IPS-20b (cell line): Measurements from ENCODE around the gene ICE2.
A peak's percentile ranks its signal among the peaks of the same experiment; 100 is the strongest.

ENCODE experiments used
- H3K27ac ChIP-seq: one replicate; pipeline ENCODE4 v1.5.1; 2013; ENCODE audit warnings: low read length
- H3K27me3 ChIP-seq: 2 replicates; pipeline ENCODE4 v1.6.1; 2013; ENCODE audit warnings: mild to moderate bottlenecking, low read length, inconsistent platforms; ENCODE audit not compliant: insufficient read depth
- H3K36me3 ChIP-seq: 2 replicates; pipeline ENCODE4 v1.6.1; 2013; ENCODE audit warnings: low read depth, mild to moderate bottlenecking, inconsistent platforms, low read length, moderate library complexity; ENCODE audit not compliant: insufficient read depth
- H3K4me1 ChIP-seq: 2 replicates; pipeline ENCODE4 v1.6.1; 2013; ENCODE audit warnings: mild to moderate bottlenecking, control low read depth, inconsistent platforms, low read length, moderate library complexity; ENCODE audit not compliant: insufficient read depth
- H3K4me3 ChIP-seq: 2 replicates; pipeline ENCODE4 v1.5.1; 2013; ENCODE audit warnings: mild to moderate bottlenecking, low read length, inconsistent platforms
- H3K9ac ChIP-seq: 2 replicates; pipeline ENCODE4 v1.6.1; 2013; ENCODE audit warnings: low read depth, mild to moderate bottlenecking, inconsistent platforms, low read length, moderate library complexity
- H3K9me3 ChIP-seq: 2 replicates; pipeline ENCODE4 v1.6.1; 2013; ENCODE audit warnings: mild to moderate bottlenecking, low read depth, low read length, inconsistent platforms; ENCODE audit not compliant: insufficient read depth

ICE2 gene

GRCh38 chr15:60381148-60381788, 97.7 kb downstream of the ICE2 start:
- Histone ChIP-seq H3K9ac (no peak overlapping the region), H3K27me3 (no peaks in the 10 kb centered on the region), H3K4me3 (no peak overlapping the region), H3K9me3 (no peaks in the 10 kb centered on the region), H3K36me3 (peaks cover 15% of the 10 kb centered on the region), H3K27ac (no peak overlapping the region), H3K4me1 (peaks cover 5% of the 10 kb centered on the region; the same call in 1 of the 2 replicates)

- Histone ChIP-seq H3K27ac (no peak overlapping the region), H3K27me3 (no peaks in the 10 kb centered on the region), H3K36me3 (peaks cover 14% of the 10 kb centered on the region), H3K4me3 (no peak overlapping the region), H3K9ac (no peak overlapping the region), H3K9me3 (no peaks in the 10 kb centered on the region), H3K4me1 (peaks cover 15% of the 10 kb centered on the region)
Observed at GRCh38 chr15:60379525-60380274, 99.2 kb downstream of the ICE2 start.

GRCh38 chr15:60379185-60379524, 99.8 kb downstream of the ICE2 start:
- Histone ChIP-seq H3K9me3 (no peaks in the 10 kb centered on the region), H3K36me3 (peaks cover 10% of the 10 kb centered on the region), H3K4me3 (no peak overlapping the region), H3K27ac (no peak overlapping the region), H3K9ac (no peak overlapping the region), H3K27me3 (no peaks in the 10 kb centered on the region), H3K4me1 (peaks cover 20% of the 10 kb centered on the region)

- Histone ChIP-seq H3K4me3 (no peak overlapping the region), H3K4me1 (peaks cover 20% of the 10 kb centered on the region), H3K27me3 (no peaks in the 10 kb centered on the region), H3K9ac (no peak overlapping the region), H3K9me3 (no peaks in the 10 kb centered on the region), H3K27ac (no peak overlapping the region), H3K36me3 (peaks cover 17% of the 10 kb centered on the region)
Observed at GRCh38 chr15:60376677-60377095, 102.3 kb downstream of the ICE2 start.

DNA sequence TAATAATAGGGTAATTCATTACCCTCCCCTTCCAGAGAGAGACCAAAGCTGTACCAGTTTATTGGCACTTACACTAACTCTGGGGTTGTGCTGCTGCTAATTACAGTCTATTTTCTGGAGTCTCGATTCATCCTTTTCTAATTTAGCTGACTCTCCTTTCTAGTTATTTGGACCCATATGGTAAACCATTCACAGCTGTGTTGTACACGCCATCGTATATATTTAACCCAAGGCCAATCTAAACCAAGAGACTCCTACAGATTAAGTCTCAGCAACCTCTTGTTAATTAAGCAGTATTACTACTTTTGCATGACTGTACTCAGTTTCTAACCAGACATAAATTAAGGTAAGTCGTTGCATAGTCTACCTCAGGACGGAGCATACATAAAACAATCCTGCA, 103.6 kb downstream of the ICE2 start:
- H3K4me1 ChIP-seq, result peaks cover 20% of the 10 kb centered on the region
- no peak overlapping the region for H3K27ac ChIP-seq
- H3K9ac ChIP-seq, result no peak overlapping the region
- H3K4me3 ChIP-seq, result no peak overlapping the region
- H3K9me3 ChIP-seq, result no peaks in the 10 kb centered on the region
- H3K27me3 ChIP-seq, result peaks cover 9% of the 10 kb centered on the region
- peaks cover 12% of the 10 kb centered on the region for H3K36me3 ChIP-seq

DNA sequence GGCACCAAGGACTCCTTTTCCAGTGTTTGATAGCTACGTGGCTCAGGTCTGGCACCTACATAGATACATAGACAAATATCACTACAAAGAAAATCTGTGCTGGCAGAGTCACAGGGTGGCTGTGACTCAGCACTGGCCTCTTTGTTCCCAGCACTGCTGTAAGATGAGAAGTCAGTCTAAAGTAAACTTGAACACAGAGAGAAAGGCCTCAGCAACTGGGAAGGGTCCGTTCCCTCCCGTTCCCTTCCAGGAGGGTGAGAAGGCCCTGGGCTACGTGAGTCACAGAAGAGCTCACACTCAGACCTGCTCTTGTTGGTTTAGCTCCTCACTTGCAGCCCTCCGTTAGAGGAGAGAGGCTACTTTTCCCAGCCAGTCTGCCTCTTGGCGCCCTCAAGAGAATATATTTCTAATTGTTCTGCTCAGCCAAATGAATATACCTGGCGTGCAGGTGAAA, 104.3 kb downstream of the ICE2 start:
- Histone ChIP-seq H3K9me3 (no peaks in the 10 kb centered on the region), H3K27me3 (peaks cover 15% of the 10 kb centered on the region), H3K4me1 (peaks cover 20% of the 10 kb centered on the region), H3K27ac (no peak overlapping the region), H3K9ac (peak overlapping the region; percentile 8; the same call in 1 of the 2 replicates), H3K4me3 (no peak overlapping the region), H3K36me3 (peaks cover 12% of the 10 kb centered on the region; the same call in 1 of the 2 replicates)

DNA sequence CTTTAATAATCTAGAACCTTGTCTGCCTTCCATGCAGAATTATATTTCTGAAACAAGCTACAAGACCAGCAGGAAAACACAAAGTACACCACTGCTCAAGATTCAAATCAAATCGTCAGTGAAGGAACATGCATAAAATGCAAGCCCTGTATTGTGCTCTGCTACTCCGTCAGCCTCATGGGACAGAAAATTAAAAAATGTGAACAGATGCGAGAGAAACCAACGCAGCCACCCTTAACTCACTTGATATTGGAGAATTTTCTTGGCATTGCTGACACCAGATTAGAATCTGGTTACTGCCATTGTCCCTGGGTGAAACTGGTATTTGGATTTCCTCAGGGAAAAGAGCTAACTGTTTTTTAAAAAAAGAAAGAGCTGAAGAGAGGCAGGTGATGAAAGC, 104.7 kb downstream of the ICE2 start:
- Histone ChIP-seq H3K4me1 (peaks cover 20% of the 10 kb centered on the region), H3K9ac (peak overlapping the region; percentile 8; the same call in 1 of the 2 replicates)

GRCh38 chr15:60373745-60374144, 105.2 kb downstream of the ICE2 start:
- peaks cover 23% of the 10 kb centered on the region for H3K27me3 ChIP-seq
- H3K9me3 ChIP-seq, result no peaks in the 10 kb centered on the region
- no peak overlapping the region for H3K4me3 ChIP-seq
- H3K9ac ChIP-seq, result no peak overlapping the region; the same call in 1 of the 2 replicates
- peaks cover 20% of the 10 kb centered on the region for H3K4me1 ChIP-seq
- no peak overlapping the region for H3K27ac ChIP-seq
- peaks cover 12% of the 10 kb centered on the region; the same call in 1 of the 2 replicates for H3K36me3 ChIP-seq

More for the DNA sequence above, 104.7 kb downstream of the ICE2 start:
- peaks cover 19% of the 10 kb centered on the region for H3K27me3 ChIP-seq
- peaks cover 12% of the 10 kb centered on the region; the same call in 1 of the 2 replicates for H3K36me3 ChIP-seq
- H3K4me3 ChIP-seq, result no peak overlapping the region
- H3K9me3 ChIP-seq, result no peaks in the 10 kb centered on the region
- H3K27ac ChIP-seq, result no peak overlapping the region

GRCh38 chr15:60373327-60373726, 105.6 kb downstream of the ICE2 start:
- no peak overlapping the region for H3K4me3 ChIP-seq
- peaks cover 20% of the 10 kb centered on the region for H3K4me1 ChIP-seq
- H3K9me3 ChIP-seq, result no peaks in the 10 kb centered on the region
- H3K27me3 ChIP-seq, result peaks cover 27% of the 10 kb centered on the region
- peaks cover 12% of the 10 kb centered on the region; the same call in 1 of the 2 replicates for H3K36me3 ChIP-seq
- H3K9ac ChIP-seq, result no peak overlapping the region
- H3K27ac ChIP-seq, result no peak overlapping the region

- peaks cover 12% of the 10 kb centered on the region; the same call in 1 of the 2 replicates for H3K36me3 ChIP-seq
- H3K4me1 ChIP-seq, result peaks cover 20% of the 10 kb centered on the region
- H3K9me3 ChIP-seq, result no peaks in the 10 kb centered on the region
- peaks cover 27% of the 10 kb centered on the region for H3K27me3 ChIP-seq
- H3K27ac ChIP-seq, result no peak overlapping the region
- no peak overlapping the region for H3K9ac ChIP-seq
- no peak overlapping the region for H3K4me3 ChIP-seq
Observed at GRCh38 chr15:60372756-60373155, 106.2 kb downstream of the ICE2 start.

DNA sequence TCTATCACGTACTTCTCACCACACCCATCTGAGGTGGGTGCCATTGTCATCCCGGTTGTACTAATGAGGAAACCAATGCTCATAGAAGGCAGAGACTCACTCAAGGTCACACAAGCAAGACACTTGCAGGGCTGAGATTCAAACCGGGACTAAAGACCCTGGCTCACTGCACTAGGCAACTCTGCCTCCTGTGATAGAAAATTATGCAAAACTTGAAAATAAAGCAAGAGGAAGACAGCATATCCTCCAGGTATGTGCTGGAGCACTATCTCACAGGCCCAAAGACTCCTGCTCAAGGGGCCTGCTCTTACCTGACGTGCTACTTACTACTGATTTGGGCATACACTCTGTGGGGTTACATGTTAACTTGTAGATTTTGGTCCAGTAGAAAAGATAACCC, 106.7 kb downstream of the ICE2 start:
- no peak overlapping the region for H3K27ac ChIP-seq
- H3K4me1 ChIP-seq, result peaks cover 20% of the 10 kb centered on the region
- no peak overlapping the region for H3K9ac ChIP-seq
- peaks cover 12% of the 10 kb centered on the region; the same call in 1 of the 2 replicates for H3K36me3 ChIP-seq
- H3K4me3 ChIP-seq, result no peak overlapping the region
- H3K9me3 ChIP-seq, result no peaks in the 10 kb centered on the region
- H3K27me3 ChIP-seq, result peaks cover 27% of the 10 kb centered on the region
